Activated CD8-positive, alpha-beta T cell treated with anti-CD3 and anti-CD28 coated beads for 36 hours (primary cell): ENCODE data around the gene POLD2. TPM values are rescaled to one million over a fixed set of nuclear protein-coding genes. Genes with fewer than 3 reads are reported as not detected.

Experiments used
- ATAC-seq: fragments of 200-7000 bp; cut with Tn5 transposase; one replicate; pipeline ENCODE4 v1.10.0; 2021; ENCODE audit warnings: mild to moderate bottlenecking, moderate library complexity
- CTCF ChIA-PET: fragments of 350-600 bp; sonication (Branson Sonifier 250); formaldehyde crosslinking; loops from one replicate; lab custom pipeline; 2021; ENCODE audit warnings: antibody characterized with exemption; lab: Charles Lee
- POLR2A ChIA-PET: fragments of 350-600 bp; sonication (Branson Sonifier 250); formaldehyde crosslinking; loops from one replicate; lab custom pipeline; 2021; ENCODE audit warnings: antibody characterized with exemption; lab: Charles Lee
- DNase-seq: peaks from one replicate; pipeline ENCODE4 v3.0.0-alpha.2; 2020
- H3K27ac Mint-ChIP-seq: one replicate; pipeline ENCODE4 v1.8.0; 2021; ENCODE audit warnings: mild to moderate bottlenecking, mixed read lengths
- H3K27me3 Mint-ChIP-seq: one replicate; pipeline ENCODE4 v1.8.0; 2021; ENCODE audit warnings: mixed read lengths
- H3K36me3 Mint-ChIP-seq: one replicate; pipeline ENCODE4 v1.8.0; 2021; ENCODE audit warnings: low read depth, mixed read lengths
- H3K4me1 Mint-ChIP-seq: one replicate; pipeline ENCODE4 v1.8.0; 2021; ENCODE audit warnings: low read depth, mixed read lengths
- H3K4me3 Mint-ChIP-seq: one replicate; pipeline ENCODE4 v1.8.0; 2021; ENCODE audit warnings: mild to moderate bottlenecking, moderate library complexity, mixed read lengths
- H3K9me3 Mint-ChIP-seq: one replicate; pipeline ENCODE4 v1.8.0; 2021; ENCODE audit warnings: mixed read lengths
- intact Hi-C: fragments of 100-400 bp; cut with micrococcal nuclease; formaldehyde crosslinking; loops from one replicate; pipeline ENCODE4 v1.10.0; 2022
- total RNA-seq, 2 experiments: library from RNA; stranded (reverse); gene quantifications; one replicate each; pipeline ENCODE4 v1.2.3, GENCODE V29; 2021
- TF ChIP-seq, protein P1 (sequence below): fragments of 200-600 bp; IDR thresholded peaks from one replicate; pipeline ENCODE4 v1.8.0; 2022; ENCODE audit warnings: antibody characterized with exemption, mild to moderate bottlenecking

Gene POLD2
- total RNA-seq, 2 experiments from 2014 or later: 243 to 251 TPM

- TF ChIP-seq, protein P1, sequence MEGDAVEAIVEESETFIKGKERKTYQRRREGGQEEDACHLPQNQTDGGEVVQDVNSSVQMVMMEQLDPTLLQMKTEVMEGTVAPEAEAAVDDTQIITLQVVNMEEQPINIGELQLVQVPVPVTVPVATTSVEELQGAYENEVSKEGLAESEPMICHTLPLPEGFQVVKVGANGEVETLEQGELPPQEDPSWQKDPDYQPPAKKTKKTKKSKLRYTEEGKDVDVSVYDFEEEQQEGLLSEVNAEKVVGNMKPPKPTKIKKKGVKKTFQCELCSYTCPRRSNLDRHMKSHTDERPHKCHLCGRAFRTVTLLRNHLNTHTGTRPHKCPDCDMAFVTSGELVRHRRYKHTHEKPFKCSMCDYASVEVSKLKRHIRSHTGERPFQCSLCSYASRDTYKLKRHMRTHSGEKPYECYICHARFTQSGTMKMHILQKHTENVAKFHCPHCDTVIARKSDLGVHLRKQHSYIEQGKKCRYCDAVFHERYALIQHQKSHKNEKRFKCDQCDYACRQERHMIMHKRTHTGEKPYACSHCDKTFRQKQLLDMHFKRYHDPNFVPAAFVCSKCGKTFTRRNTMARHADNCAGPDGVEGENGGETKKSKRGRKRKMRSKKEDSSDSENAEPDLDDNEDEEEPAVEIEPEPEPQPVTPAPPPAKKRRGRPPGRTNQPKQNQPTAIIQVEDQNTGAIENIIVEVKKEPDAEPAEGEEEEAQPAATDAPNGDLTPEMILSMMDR: no peak
- DNase-seq: peak; percentile 47
- Mint-ChIP-seq H3K27me3 (no peaks in the 10 kb centered on the region), H3K36me3 (no peaks in the 10 kb centered on the region), H3K27ac (peak overlapping the region; percentile 86), H3K9me3 (no peaks in the 10 kb centered on the region), H3K4me1 (peaks cover 26% of the 10 kb centered on the region), H3K4me3 (no peak overlapping the region)
- CTCF ChIA-PET: interaction anchor here (0.8 to 3.0 kb wide), 6 partner anchors 11 to 102 kb away, joined by 3 to 21 read pairs (median 4); partner anchors contain the start of gene YKT6
- POLR2A ChIA-PET: interaction anchor here (0.6 to 2.6 kb wide), 12 partner anchors 7 to 550 kb away, joined by 3 to 11 read pairs (median 4); partner anchors contain the start of genes DBNL and PGAM2
- intact Hi-C loops: no loop called here
- ATAC-seq: peak; percentile 51
These were observed 25.0 kb downstream of the POLD2 start for GRCh38 chr7:44098092-44099068.

DNA sequence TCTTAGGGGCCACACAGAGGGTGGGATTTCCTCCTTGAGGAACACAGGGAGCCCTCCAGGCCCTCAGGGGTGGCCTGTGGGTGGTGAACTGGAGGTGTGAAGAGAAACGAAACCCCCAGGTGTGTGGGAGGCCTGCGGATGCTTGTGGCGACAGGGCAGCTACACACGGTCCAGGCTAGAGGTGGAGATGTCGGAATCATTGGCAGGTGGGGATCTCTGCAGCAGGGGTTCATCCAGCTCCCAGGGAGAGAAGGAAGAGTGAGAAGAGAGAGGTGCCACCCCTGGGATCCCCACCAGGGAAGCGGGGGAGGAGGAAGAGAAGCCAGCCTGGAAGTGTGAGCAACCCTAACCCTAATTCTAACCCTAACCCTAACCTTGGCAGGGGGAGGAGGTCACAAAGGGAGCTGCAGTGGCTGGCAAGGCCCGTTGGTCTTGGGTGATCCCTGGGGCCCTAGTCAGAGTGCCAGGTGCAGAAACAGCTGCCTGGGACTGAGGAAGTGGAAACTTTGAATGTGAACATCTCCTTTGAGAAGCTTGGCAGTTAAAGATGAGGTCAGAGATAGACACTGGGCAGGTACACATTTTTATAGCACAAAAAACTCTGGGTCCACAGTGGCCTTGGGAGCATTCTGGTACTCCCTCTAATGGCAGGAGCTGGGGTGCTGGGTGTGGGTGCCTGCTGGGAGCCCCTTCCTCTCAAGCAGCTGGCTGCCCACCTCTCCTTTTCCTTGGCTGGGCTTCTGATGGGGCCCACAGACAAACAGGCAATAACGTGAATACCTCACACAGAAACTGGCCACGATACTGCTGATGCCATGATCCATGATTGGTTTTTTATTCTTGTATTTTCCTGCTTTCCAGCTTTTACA lies 26.1 kb downstream of the POLD2 start:
- TF ChIP-seq, protein P1: no peak
- CTCF ChIA-PET: interaction anchor here (0.7 to 3.0 kb wide), 4 partner anchors 12 to 103 kb away, joined by 3 to 21 read pairs (median 4); partner anchors contain the start of gene YKT6
- peak; percentile 86 for ATAC-seq
- Mint-ChIP-seq H3K9me3 (no peaks in the 10 kb centered on the region), H3K36me3 (no peaks in the 10 kb centered on the region), H3K27ac (peak overlapping the region; percentile 86), H3K27me3 (no peaks in the 10 kb centered on the region), H3K4me1 (peaks cover 25% of the 10 kb centered on the region), H3K4me3 (peak overlapping the region; percentile 14)
- DNase-seq: peak; percentile 81
- POLR2A ChIA-PET: interaction anchor here (0.6 to 2.6 kb wide), 13 partner anchors 8 to 549 kb away, joined by 3 to 11 read pairs (median 4); partner anchors contain the start of genes DBNL and PGAM2
- intact Hi-C loops: no loop called here

- TF ChIP-seq, protein P1: no peak
These were observed 26.9 kb downstream of the POLD2 start for GRCh38 chr7:44096326-44096881.

GRCh38 chr7:44095781-44096180 lies 27.6 kb downstream of the POLD2 start:
- intact Hi-C loops: no loop called here
- CTCF ChIA-PET: no interaction called here

More at GRCh38 chr7:44096326-44096881, 26.9 kb downstream of the POLD2 start:
- Mint-ChIP-seq H3K27ac (peak overlapping the region; percentile 86), H3K9me3 (no peaks in the 10 kb centered on the region), H3K4me3 (no peak overlapping the region), H3K4me1 (peaks cover 25% of the 10 kb centered on the region), H3K27me3 (no peaks in the 10 kb centered on the region), H3K36me3 (no peaks in the 10 kb centered on the region)
- DNase-seq: no peak
- intact Hi-C loops: no loop called here
- ATAC-seq: no peak
- POLR2A ChIA-PET: interaction anchor here (0.6 to 2.2 kb wide), 7 partner anchors 9 to 164 kb away, joined by 3 to 10 read pairs (median 4); partner anchors contain the start of gene PGAM2
- CTCF ChIA-PET: no interaction called here

More at GRCh38 chr7:44095781-44096180, 27.6 kb downstream of the POLD2 start:
- TF ChIP-seq, protein P1: no peak
- Mint-ChIP-seq H3K27me3 (no peaks in the 10 kb centered on the region), H3K36me3 (no peaks in the 10 kb centered on the region), H3K4me3 (no peak overlapping the region), H3K4me1 (peaks cover 25% of the 10 kb centered on the region), H3K27ac (no peak overlapping the region), H3K9me3 (no peaks in the 10 kb centered on the region)
- ATAC-seq: no peak
- POLR2A ChIA-PET: interaction anchor here (1.3 to 1.8 kb wide), 3 partner anchors 11 to 27 kb away, joined by 3 to 6 read pairs (median 4); no protein-coding TSS in a partner anchor
- DNase-seq: no peak
